Coronary artery (tissue), 2 donors: ENCODE results near the gene CALCOCO1.
A peak's percentile ranks its signal among the peaks of the same experiment; 100 is the strongest.
"Not testable (repeated sequence)": the region's sequence is repeated elsewhere in the genome, so short reads cannot be mapped to it uniquely, and the experiment has no call there.

Experiments
- DNase-seq: peaks from one replicate; pipeline ENCODE4 v3.0.0-alpha.2; 2017; ENCODE audit warnings: low spot score
- H3K27ac ChIP-seq, 2 donors: fragments of 200-600 bp; sonication (generic); one replicate each; pipeline ENCODE4 v1.5.1; 2016 to 2019
- H3K4me3 ChIP-seq: fragments of 200-600 bp; sonication (generic); 2 replicates; pipeline ENCODE4 v1.5.1; 2016; ENCODE audit warnings: mild to moderate bottlenecking, moderate library complexity
- CTCF ChIP-seq: fragments of 200-600 bp; sonication (generic); IDR thresholded peaks from one replicate; pipeline ENCODE4 v1.5.1; 2019; ENCODE audit warnings: antibody characterized with exemption

Gene CALCOCO1

GRCh38 chr12:53764615-53765014 is 37.4 kb upstream of the CALCOCO1 start:
- DNase-seq: no peak
- no peak overlapping the region for H3K27ac ChIP-seq
- no peak for TF ChIP-seq CTCF
- no peak overlapping the region for H3K4me3 ChIP-seq

GRCh38 chr12:53762793-53763192 is 35.5 kb upstream of the CALCOCO1 start:
- DNase-seq, H3K4me3 ChIP-seq, H3K27ac ChIP-seq: not testable (repeated sequence)

- no peak overlapping the region for H3K4me3 ChIP-seq
- no peak for TF ChIP-seq CTCF
- no peak for DNase-seq
- H3K27ac ChIP-seq: no peak overlapping the region
These were observed 34.1 kb upstream of the CALCOCO1 start for GRCh38 chr12:53761306-53761705.

- Histone ChIP-seq H3K27ac (no peak overlapping the region), H3K4me3 (no peak overlapping the region)
- no peak for TF ChIP-seq CTCF
- no peak for DNase-seq
These were observed 32.0 kb upstream of the CALCOCO1 start for GRCh38 chr12:53759261-53759660.

- no peak for TF ChIP-seq CTCF
- no peak overlapping the region for H3K4me3 ChIP-seq
- H3K27ac ChIP-seq: no peak overlapping the region
- no peak for DNase-seq
These were observed 31.5 kb upstream of the CALCOCO1 start for GRCh38 chr12:53758730-53759103.

- Histone ChIP-seq H3K27ac (no peak overlapping the region), H3K4me3 (no peak overlapping the region)
- no peak for DNase-seq
- no peak for TF ChIP-seq CTCF
These were observed 31.0 kb upstream of the CALCOCO1 start for GRCh38 chr12:53758081-53758729.

- Histone ChIP-seq H3K27ac (no peak overlapping the region), H3K4me3 (peak overlapping the region; percentile 38)
- TF ChIP-seq CTCF: peak; percentile 77
- DNase-seq: no peak
These were observed 30.0 kb upstream of the CALCOCO1 start for GRCh38 chr12:53757101-53757770.
